WTC11 (cell line): ENCODE results near the gene ABCC9.

Experiments used
- CBFB ChIP-seq: sonication (generic); formaldehyde crosslinking; IDR thresholded peaks from 2 replicates; pipeline ENCODE4 v1.8.1; 2022; ENCODE audit warnings: mild to moderate bottlenecking, low read depth, missing genetic modification reagents
- KAT7 ChIP-seq: sonication (generic); formaldehyde crosslinking; IDR thresholded peaks from 2 replicates; pipeline ENCODE4 v1.8.1; 2023; ENCODE audit warnings: missing genetic modification reagents, mild to moderate bottlenecking, borderline replicate concordance
- ZNF396 ChIP-seq: fragments of 250-450 bp; sonication (Bioruptor Pico); IDR thresholded peaks from 2 replicates; pipeline ENCODE4 v1.8.0; 2021; ENCODE audit warnings: mild to moderate bottlenecking, moderate library complexity, borderline replicate concordance
- TF ChIP-seq, protein P1 (sequence below): sonication (generic); formaldehyde crosslinking; IDR thresholded peaks from 2 replicates; pipeline ENCODE4 v1.8.0; 2022; ENCODE audit warnings: mild to moderate bottlenecking, missing genetic modification reagents

- TF ChIP-seq ZNF396 (CRISPR knock-in tag): no peak
- TF ChIP-seq CBFB: no peak
- TF ChIP-seq, protein P1, sequence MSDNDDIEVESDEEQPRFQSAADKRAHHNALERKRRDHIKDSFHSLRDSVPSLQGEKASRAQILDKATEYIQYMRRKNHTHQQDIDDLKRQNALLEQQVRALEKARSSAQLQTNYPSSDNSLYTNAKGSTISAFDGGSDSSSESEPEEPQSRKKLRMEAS (CRISPR knock-in tag): no peak
- TF ChIP-seq KAT7 (CRISPR knock-in tag): no peak
These were observed 34.2 kb downstream of the ABCC9 start for GRCh38 chr12:21906919-21907493.
